DND-41 (cell line): ENCODE results near the gene RGS21.

Experiments used
- ATAC-seq: fragments of 200-7000 bp; cut with Tn5 transposase; 3 replicates; pipeline ENCODE4 v1.9.1; 2021; ENCODE audit warnings: low read depth; ENCODE audit not compliant: insufficient read depth
- DNase-seq: peaks from one replicate; pipeline ENCODE4 v3.0.0-alpha.2; 2020
- H2AFZ ChIP-seq: 2 replicates; pipeline ENCODE4 v1.6.0; 2012; ENCODE audit warnings: low read depth, low read length
- H3K27ac ChIP-seq: 2 replicates; pipeline ENCODE4 v1.5.1; 2012; ENCODE audit warnings: low read length, inconsistent platforms
- H3K27me3 ChIP-seq: fragments of 200-600 bp; sonication (generic); 2 replicates; pipeline ENCODE4 v1.6.0; 2012; ENCODE audit warnings: low read length, mild to moderate bottlenecking, inconsistent platforms; ENCODE audit not compliant: insufficient read depth, poor library complexity
- H3K36me3 ChIP-seq: 2 replicates; pipeline ENCODE4 v1.5.1; 2012; ENCODE audit warnings: low read length, inconsistent platforms; ENCODE audit not compliant: insufficient read depth
- H3K4me1 ChIP-seq: 2 replicates; pipeline ENCODE4 v1.5.1; 2012; ENCODE audit warnings: mild to moderate bottlenecking, low read length; ENCODE audit not compliant: insufficient read depth
- H3K4me2 ChIP-seq: 2 replicates; pipeline ENCODE4 v1.6.0; 2012; ENCODE audit warnings: mild to moderate bottlenecking, moderate library complexity, low read length, inconsistent platforms; ENCODE audit not compliant: insufficient read depth
- H3K4me3 ChIP-seq, 2 experiments: fragments of 200-600 bp in 1 of 2; shearing (Covaris generic) in 1 of 2; 2 replicates each; pipeline ENCODE4 v1.5.1; 2012 to 2016; ENCODE audit warnings: inconsistent platforms in 2 of 2, low read length in 2 of 2, mild to moderate bottlenecking in 2 of 2, low read depth in 1 of 2, moderate library complexity in 1 of 2
- H3K79me2 ChIP-seq: 2 replicates; pipeline ENCODE4 v1.6.0; 2012; ENCODE audit warnings: low read length, inconsistent platforms; ENCODE audit not compliant: insufficient read depth
- H3K9ac ChIP-seq: 2 replicates; pipeline ENCODE4 v1.6.0; 2012; ENCODE audit warnings: low read depth, mild to moderate bottlenecking, inconsistent platforms, low read length, moderate library complexity
- H3K9me3 ChIP-seq: 2 replicates; pipeline ENCODE4 v1.5.1; 2012; ENCODE audit warnings: low read length, moderate library complexity, mild to moderate bottlenecking, inconsistent platforms; ENCODE audit not compliant: insufficient read depth, severe bottlenecking
- H4K20me1 ChIP-seq: 2 replicates; pipeline ENCODE4 v1.6.0; 2012; ENCODE audit warnings: low read length; ENCODE audit not compliant: insufficient read depth
- EZH2 ChIP-seq: IDR thresholded peaks from 3 replicates; pipeline ENCODE4 v1.6.1; 2012; ENCODE audit warnings: borderline replicate concordance, low read depth, mild to moderate bottlenecking, moderate library complexity, low read length, inconsistent platforms; ENCODE audit not compliant: severe bottlenecking
- TF ChIP-seq, protein P1 (sequence below): IDR thresholded peaks from 2 replicates; pipeline ENCODE4 v1.5.1; 2012; ENCODE audit warnings: borderline replicate concordance, low read length, moderate library complexity, mild to moderate bottlenecking; ENCODE audit not compliant: poor library complexity, severe bottlenecking; ENCODE audit errors: extremely low read depth

RGS21 gene

DNA sequence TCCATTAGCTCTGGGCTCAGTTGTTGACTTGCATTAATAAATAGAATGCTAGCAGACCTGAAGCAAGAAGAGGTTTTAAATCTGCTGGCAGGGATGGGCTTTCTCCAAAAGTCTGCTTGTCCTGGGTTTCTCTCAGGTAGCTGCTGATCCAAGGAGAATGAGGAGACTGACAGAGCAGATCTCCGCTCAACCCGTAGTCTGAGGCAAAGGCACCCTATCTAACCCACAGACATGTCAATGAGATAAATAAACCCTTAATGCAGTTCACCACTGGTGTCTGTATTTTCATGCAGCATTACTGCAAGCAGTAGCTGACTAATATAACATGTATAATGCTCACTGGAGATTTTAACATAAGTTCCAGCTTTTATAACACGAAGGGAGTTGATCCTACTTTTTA, 44.1 kb upstream of the RGS21 start:
- Histone ChIP-seq H3K27ac (no peak overlapping the region), H3K9me3 (no peaks in the 10 kb centered on the region), H4K20me1 (no peaks in the 10 kb centered on the region), H3K36me3 (no peaks in the 10 kb centered on the region), H3K9ac (no peak overlapping the region), H3K27me3 (no peaks in the 10 kb centered on the region), H3K4me3 (no peak overlapping the region), H3K79me2 (no peaks in the 10 kb centered on the region), H2AFZ (no peak overlapping the region), H3K4me2 (no peak overlapping the region), H3K4me1 (no peaks in the 10 kb centered on the region)
- DNase-seq (no peak), ATAC-seq (no peak)
- no peak for TF ChIP-seq EZH2
- TF ChIP-seq, protein P1, sequence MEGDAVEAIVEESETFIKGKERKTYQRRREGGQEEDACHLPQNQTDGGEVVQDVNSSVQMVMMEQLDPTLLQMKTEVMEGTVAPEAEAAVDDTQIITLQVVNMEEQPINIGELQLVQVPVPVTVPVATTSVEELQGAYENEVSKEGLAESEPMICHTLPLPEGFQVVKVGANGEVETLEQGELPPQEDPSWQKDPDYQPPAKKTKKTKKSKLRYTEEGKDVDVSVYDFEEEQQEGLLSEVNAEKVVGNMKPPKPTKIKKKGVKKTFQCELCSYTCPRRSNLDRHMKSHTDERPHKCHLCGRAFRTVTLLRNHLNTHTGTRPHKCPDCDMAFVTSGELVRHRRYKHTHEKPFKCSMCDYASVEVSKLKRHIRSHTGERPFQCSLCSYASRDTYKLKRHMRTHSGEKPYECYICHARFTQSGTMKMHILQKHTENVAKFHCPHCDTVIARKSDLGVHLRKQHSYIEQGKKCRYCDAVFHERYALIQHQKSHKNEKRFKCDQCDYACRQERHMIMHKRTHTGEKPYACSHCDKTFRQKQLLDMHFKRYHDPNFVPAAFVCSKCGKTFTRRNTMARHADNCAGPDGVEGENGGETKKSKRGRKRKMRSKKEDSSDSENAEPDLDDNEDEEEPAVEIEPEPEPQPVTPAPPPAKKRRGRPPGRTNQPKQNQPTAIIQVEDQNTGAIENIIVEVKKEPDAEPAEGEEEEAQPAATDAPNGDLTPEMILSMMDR = no peak

DNA sequence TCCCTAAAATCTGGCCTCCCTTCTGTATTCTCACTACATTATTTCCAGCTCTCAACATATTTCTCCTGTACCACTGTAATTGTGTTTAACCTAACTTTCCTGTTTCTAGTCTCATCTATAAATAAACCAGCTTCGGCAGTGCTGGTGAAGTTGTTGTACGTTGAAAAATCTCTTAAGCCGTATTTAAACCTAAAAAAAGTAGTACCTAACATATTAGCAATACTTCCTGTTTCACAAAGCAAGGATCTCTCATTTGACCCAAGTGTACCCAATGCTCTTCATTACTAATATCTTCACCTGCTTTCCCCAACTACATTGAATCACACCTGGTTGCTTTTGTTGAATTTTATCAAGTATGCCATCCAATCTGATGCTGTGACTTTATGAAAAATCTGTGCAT, 42.2 kb upstream of the RGS21 start:
- no peaks in the 10 kb centered on the region for H3K79me2 ChIP-seq
- H3K27ac ChIP-seq = no peak overlapping the region
- H3K4me2 ChIP-seq = no peak overlapping the region
- TF ChIP-seq, protein P1 = no peak
- TF ChIP-seq EZH2 = no peak
- no peak overlapping the region for H3K9ac ChIP-seq
- no peaks in the 10 kb centered on the region for H3K27me3 ChIP-seq
- DNase-seq = no peak
- H2AFZ ChIP-seq = no peak overlapping the region
- no peak overlapping the region for H3K4me3 ChIP-seq
- no peaks in the 10 kb centered on the region for H3K9me3 ChIP-seq
- ATAC-seq = no peak
- no peaks in the 10 kb centered on the region for H3K4me1 ChIP-seq
- H3K36me3 ChIP-seq = no peaks in the 10 kb centered on the region
- no peaks in the 10 kb centered on the region for H4K20me1 ChIP-seq

DNA sequence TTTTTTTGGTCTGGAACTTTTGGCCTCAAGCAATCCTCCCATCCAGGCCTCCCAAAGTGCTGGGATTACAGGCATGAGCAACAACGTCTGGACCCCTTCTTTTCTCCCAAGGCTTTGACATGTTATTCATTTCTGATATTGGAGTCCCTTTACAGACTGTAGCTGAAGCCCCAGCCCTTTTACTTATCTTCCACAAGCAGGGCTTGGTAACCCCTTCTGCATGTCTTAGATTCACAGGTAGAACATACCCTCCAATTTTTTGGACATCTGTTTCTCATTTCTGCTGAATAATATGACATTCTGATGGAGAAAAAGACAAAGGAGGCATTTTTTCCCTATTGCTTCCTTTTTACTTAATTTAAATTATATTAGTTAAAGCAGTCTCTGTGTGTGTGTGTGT, 39.2 kb upstream of the RGS21 start:
- TF ChIP-seq EZH2 = no peak
- TF ChIP-seq, protein P1 = no peak
- Histone ChIP-seq H3K4me1 (no peaks in the 10 kb centered on the region), H3K27me3 (no peaks in the 10 kb centered on the region), H3K9ac (no peak overlapping the region), H3K79me2 (no peaks in the 10 kb centered on the region), H2AFZ (no peak overlapping the region), H3K36me3 (no peaks in the 10 kb centered on the region), H3K27ac (no peak overlapping the region), H3K9me3 (peaks cover 14% of the 10 kb centered on the region), H3K4me3 (no peak overlapping the region), H4K20me1 (no peaks in the 10 kb centered on the region), H3K4me2 (no peak overlapping the region)
- no peak for ATAC-seq
- DNase-seq = no peak

DNA sequence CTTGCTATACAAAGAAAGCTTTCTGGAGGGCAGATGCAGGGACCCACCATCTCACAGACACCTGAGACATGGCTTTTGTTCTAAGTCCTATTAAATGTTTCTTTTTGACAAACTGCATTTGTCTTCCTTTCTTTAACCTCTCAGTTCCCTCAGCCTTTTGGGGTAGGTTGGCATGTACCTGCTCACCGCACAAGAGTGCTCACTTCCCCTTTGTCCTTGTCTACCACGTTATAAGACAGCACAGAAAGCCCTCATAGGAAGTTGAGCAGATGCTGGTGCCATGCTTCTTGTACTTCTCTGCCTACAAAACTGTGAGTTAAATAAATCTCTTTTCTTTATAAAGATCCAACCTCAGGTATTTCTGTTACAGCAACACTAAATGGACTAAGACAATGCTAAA, 31.9 kb upstream of the RGS21 start:
- Histone ChIP-seq H4K20me1 (no peaks in the 10 kb centered on the region), H3K4me1 (no peaks in the 10 kb centered on the region), H3K36me3 (no peaks in the 10 kb centered on the region), H3K9me3 (peaks cover 27% of the 10 kb centered on the region), H3K27me3 (no peaks in the 10 kb centered on the region), H3K27ac (no peak overlapping the region), H3K79me2 (no peaks in the 10 kb centered on the region), H3K4me3 (no peak overlapping the region), H3K4me2 (no peak overlapping the region), H2AFZ (no peak overlapping the region), H3K9ac (no peak overlapping the region)
- no peak for ATAC-seq
- no peak for DNase-seq
- TF ChIP-seq, protein P1 = no peak
- no peak for TF ChIP-seq EZH2
